IMR-90 (cell line): ENCODE measurements around the gene NEDD4L. TPM values are rescaled to one million over a fixed set of nuclear protein-coding genes. Genes with fewer than 3 reads are reported as not detected.

Experiments used
- ATAC-seq: fragments of 200-7000 bp; cut with Tn5 transposase; 2 replicates; pipeline ENCODE4 v1.9.1; 2020; ENCODE audit warnings: low read depth, mild to moderate bottlenecking, moderate library complexity
- BruUV-seq: library from RNA; stranded (reverse); fragments of 400-500 nt; replicated peaks from 2 replicates; lab custom pipeline; 2021; lab: Mats Ljungman, UMichigan
- CTCF ChIA-PET: fragments of 300-600 bp; formaldehyde crosslinking; extraction: SDS; loops from one replicate; lab custom pipeline; 2021; ENCODE audit warnings: antibody characterized with exemption; lab: Yijun Ruan, JAX
- POLR2A ChIA-PET: fragments of 300-600 bp; sonication (Branson Sonifier 250); formaldehyde crosslinking; loops from one replicate; lab custom pipeline; 2022; ENCODE audit warnings: antibody characterized with exemption; ENCODE audit not compliant: unreplicated experiment; lab: Charles Lee
- DNase-seq: peaks from one replicate; pipeline ENCODE4 v3.0.0; 2013
- H2AFZ ChIP-seq: replicated peaks from 2 replicates; pipeline ENCODE3; 2013; ENCODE audit warnings: low read length, mild to moderate bottlenecking; ENCODE audit not compliant: poor library complexity
- H2AK5ac ChIP-seq: 2 replicates; pipeline ENCODE4 v1.6.1; 2013; ENCODE audit warnings: low read depth, low read length, inconsistent platforms
- H2AK9ac ChIP-seq: replicated peaks from 2 replicates; pipeline ENCODE3; 2013; ENCODE audit warnings: mild to moderate bottlenecking, low read depth, low read length, moderate library complexity; ENCODE audit not compliant: poor library complexity
- H2BK120ac ChIP-seq: 2 replicates; pipeline ENCODE4 v1.6.1; 2013; ENCODE audit warnings: low read depth, low read length, inconsistent platforms
- H2BK15ac ChIP-seq: 3 replicates; pipeline ENCODE4 v1.6.1; 2013; ENCODE audit warnings: low read depth, low read length, inconsistent platforms
- H2BK20ac ChIP-seq: 2 replicates; pipeline ENCODE4 v1.6.1; 2013; ENCODE audit warnings: low read depth, mild to moderate bottlenecking, inconsistent platforms, low read length, moderate library complexity
- H2BK5ac ChIP-seq: 2 replicates; pipeline ENCODE4 v1.6.1; 2013; ENCODE audit warnings: mild to moderate bottlenecking, low read depth, low read length, inconsistent platforms; ENCODE audit not compliant: poor library complexity, severe bottlenecking
- H3K14ac ChIP-seq: replicated peaks from 2 replicates; pipeline ENCODE4 v1.6.1; 2013; ENCODE audit warnings: low read depth, low read length, inconsistent platforms
- H3K18ac ChIP-seq: 2 replicates; pipeline ENCODE4 v1.6.1; 2013; ENCODE audit warnings: low read depth, low read length, control low read depth
- H3K23ac ChIP-seq: 2 replicates; pipeline ENCODE4 v1.6.1; 2013; ENCODE audit warnings: low read depth, low read length, inconsistent platforms
- H3K27ac ChIP-seq: 2 replicates; pipeline ENCODE4 v1.5.1; 2013; ENCODE audit warnings: mild to moderate bottlenecking, control low read depth, low read length; ENCODE audit not compliant: insufficient read depth
- H3K27me3 ChIP-seq: 2 replicates; pipeline ENCODE4 v1.6.1; 2013; ENCODE audit warnings: low read length; ENCODE audit not compliant: control insufficient read depth, insufficient read depth
- H3K36me3 ChIP-seq: 2 replicates; pipeline ENCODE4 v1.6.1; 2013; ENCODE audit warnings: low read length, mixed read lengths; ENCODE audit not compliant: control insufficient read depth, insufficient read depth
- H3K4ac ChIP-seq: 2 replicates; pipeline ENCODE4 v1.6.1; 2013; ENCODE audit warnings: low read depth, low read length, inconsistent platforms
- H3K4me1 ChIP-seq: 2 replicates; pipeline ENCODE4 v1.6.1; 2013; ENCODE audit warnings: low read length, mixed read lengths; ENCODE audit not compliant: control insufficient read depth, insufficient read depth
- H3K4me2 ChIP-seq: 2 replicates; pipeline ENCODE4 v1.6.1; 2013; ENCODE audit warnings: low read depth, mild to moderate bottlenecking, control low read depth, low read length, moderate library complexity
- H3K4me3 ChIP-seq: 2 replicates; pipeline ENCODE4 v1.5.1; 2013; ENCODE audit warnings: low read depth, mild to moderate bottlenecking, control low read depth, low read length, moderate library complexity; ENCODE audit not compliant: insufficient read depth
- H3K56ac ChIP-seq: 2 replicates; pipeline ENCODE4 v1.6.1; 2013; ENCODE audit warnings: low read length, inconsistent platforms; ENCODE audit not compliant: insufficient read depth; ENCODE audit errors: extremely low read depth
- H3K79me1 ChIP-seq, 2 experiments: 2 replicates each; pipeline ENCODE4 v1.6.1; 2013; ENCODE audit warnings: low read length in 2 of 2, inconsistent platforms in 1 of 2, low read depth in 1 of 2
- H3K9ac ChIP-seq: 2 replicates; pipeline ENCODE4 v1.6.1; 2013; ENCODE audit warnings: low read depth, low read length, control low read depth
- H3K9me1 ChIP-seq: 2 replicates; pipeline ENCODE4 v1.6.1; 2013; ENCODE audit warnings: low read length, inconsistent platforms; ENCODE audit not compliant: insufficient read depth
- H3K9me3 ChIP-seq: 2 replicates; pipeline ENCODE4 v1.6.1; 2013; ENCODE audit warnings: low read length; ENCODE audit not compliant: control insufficient read depth, insufficient read depth
- H4K20me1 ChIP-seq: 2 replicates; pipeline ENCODE4 v1.6.1; 2013; ENCODE audit warnings: low read length, inconsistent platforms; ENCODE audit not compliant: insufficient read depth
- H4K5ac ChIP-seq: 2 replicates; pipeline ENCODE4 v1.6.1; 2013; ENCODE audit warnings: mild to moderate bottlenecking, low read depth, low read length, control low read depth
- H4K8ac ChIP-seq, 2 experiments: 2 replicates each; pipeline ENCODE4 v1.6.1; 2013; ENCODE audit warnings: low read depth in 2 of 2, low read length in 2 of 2, control low read depth in 1 of 2, inconsistent platforms in 1 of 2
- H4K91ac ChIP-seq: 2 replicates; pipeline ENCODE4 v1.6.1; 2013; ENCODE audit warnings: low read depth, low read length, inconsistent platforms; ENCODE audit not compliant: insufficient read depth
- CHD1 ChIP-seq: IDR thresholded peaks from 2 replicates; pipeline ENCODE4 v1.6.1; 2012; ENCODE audit warnings: low read depth, low read length, improper control_type of control experiment
- FOS ChIP-seq: fragments of 150-350 bp; IDR thresholded peaks from 2 replicates; pipeline ENCODE4 v1.6.1; 2016; ENCODE audit warnings: low read depth, low read length
- WGBS, 2 experiments: methylation state at CpG; one replicate each; pipeline versions ENCODE4 v1.1.5 to v1.1.7; 2013; ENCODE audit warnings: missing lambda C conversion rate in 2 of 2; ENCODE audit not compliant: insufficient read length in 1 of 2; ENCODE audit errors: extremely low coverage in 2 of 2; 5-methylcytosine and 5-hydroxymethylcytosine counted together
- dilution Hi-C: fragments of 300-500 bp; cut with HindIII; formaldehyde crosslinking; loops from one replicate; pipeline ENCODE4 v1.14.3; 2018; ENCODE audit warnings: low sequenced_read_pairs; ENCODE audit not compliant: unreplicated experiment
- in situ Hi-C: fragments of 300-500 bp; cut with MboI; formaldehyde crosslinking; loops from 3 replicates; pipeline ENCODE4 v1.14.3; 2019; ENCODE audit warnings: low sequenced_read_pairs, inconsistent platforms, mixed read lengths
- intact Hi-C: fragments of 100-400 bp; cut with micrococcal nuclease; formaldehyde crosslinking; loops from 2 replicates; pipeline ENCODE4 v1.10.0; 2022
- polyA plus RNA-seq, 3 experiments: library from polyadenylated mRNA; depleted of rRNA; stranded (reverse); fragments of >200 nt; gene quantifications; 2 replicates each; pipeline ENCODE4 v1.2.3, GENCODE V29; 2012; ENCODE audit warnings: low replicate concordance in 1 of 3
- total RNA-seq: library from RNA; depleted of rRNA; stranded (reverse); fragments of >200 nt; gene quantifications from 2 replicates; pipeline ENCODE4 v1.2.3, GENCODE V29; 2012
- TF ChIP-seq, protein P1 (sequence below): fragments of 150-350 bp; IDR thresholded peaks from 2 replicates; pipeline ENCODE4 v1.6.1; 2017; ENCODE audit warnings: mild to moderate bottlenecking, antibody characterized with exemption, low read length, low read depth

The NEDD4L gene
- total and polyA plus RNA-seq, 2 of the 4 experiments (the other 2 are of a cell fraction), result 10.0 to 10.9 TPM

DNA sequence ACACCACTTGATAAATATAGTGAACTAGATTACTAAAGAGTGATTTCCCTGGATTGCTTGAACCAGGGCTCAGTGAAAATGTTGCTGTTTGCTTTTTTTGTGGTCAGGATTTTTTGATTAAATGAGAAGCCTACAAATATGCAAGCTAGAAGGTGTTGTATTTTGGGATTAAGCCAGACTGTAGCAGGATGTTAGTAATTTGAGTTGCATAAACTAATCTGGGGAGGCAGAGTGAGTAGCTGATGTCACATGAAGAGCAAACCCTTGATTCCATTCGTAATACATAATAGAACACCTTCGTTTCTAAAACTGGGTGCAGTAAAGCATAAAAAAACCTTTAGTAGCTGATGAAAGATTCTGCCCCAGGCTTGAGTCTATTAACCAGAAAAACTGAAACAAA, 32.0 kb downstream of the NEDD4L start:
- H2AFZ ChIP-seq, result no peak overlapping the region
- H3K27ac ChIP-seq, result no peak overlapping the region
- ATAC-seq, result peak; percentile 53
- no peaks in the 10 kb centered on the region for H3K79me1 ChIP-seq
- no peak overlapping the region for H2BK120ac ChIP-seq
- H3K36me3 ChIP-seq, result no peaks in the 10 kb centered on the region
- dilution Hi-C loops (no loop called here), in situ Hi-C loops (no loop called here), intact Hi-C loops (no loop called here)
- no peak overlapping the region for H2BK20ac ChIP-seq
- no peak overlapping the region for H3K23ac ChIP-seq
- no peak overlapping the region for H3K4ac ChIP-seq
- no TSS peak for BruUV-seq
- H3K9me1 ChIP-seq, result no peaks in the 10 kb centered on the region
- no peak overlapping the region for H2BK15ac ChIP-seq
- no peak overlapping the region for H4K8ac ChIP-seq
- TF ChIP-seq FOS, result no peak
- TF ChIP-seq, protein P1, sequence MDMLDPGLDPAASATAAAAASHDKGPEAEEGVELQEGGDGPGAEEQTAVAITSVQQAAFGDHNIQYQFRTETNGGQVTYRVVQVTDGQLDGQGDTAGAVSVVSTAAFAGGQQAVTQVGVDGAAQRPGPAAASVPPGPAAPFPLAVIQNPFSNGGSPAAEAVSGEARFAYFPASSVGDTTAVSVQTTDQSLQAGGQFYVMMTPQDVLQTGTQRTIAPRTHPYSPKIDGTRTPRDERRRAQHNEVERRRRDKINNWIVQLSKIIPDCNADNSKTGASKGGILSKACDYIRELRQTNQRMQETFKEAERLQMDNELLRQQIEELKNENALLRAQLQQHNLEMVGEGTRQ, result no peak
- no peak for TF ChIP-seq CHD1
- DNase-seq, result peak; percentile 68
- no peak overlapping the region for H3K56ac ChIP-seq
- peaks cover 2% of the 10 kb centered on the region for H3K4me1 ChIP-seq
- H3K27me3 ChIP-seq, result no peaks in the 10 kb centered on the region; the same call in 1 of the 2 replicates
- no peak overlapping the region for H2AK5ac ChIP-seq
- H4K5ac ChIP-seq, result no peak overlapping the region
- H3K9ac ChIP-seq, result no peak overlapping the region
- no peak overlapping the region for H4K91ac ChIP-seq
- H3K18ac ChIP-seq, result no peak overlapping the region
- no peak overlapping the region for H2AK9ac ChIP-seq
- ChIA-PET CTCF (interaction anchor here (1.0 kb wide), 1 partner anchor 33 kb away, joined by 3 read pairs; no protein-coding TSS in a partner anchor), POLR2A (no interaction called here)
- H3K4me2 ChIP-seq, result no peak overlapping the region
- H3K9me3 ChIP-seq, result no peaks in the 10 kb centered on the region
- no peak overlapping the region for H3K4me3 ChIP-seq
- no CpG with 5 or more reads among the region's 2 CpGs for WGBS, 2 experiments
- no peak overlapping the region for H2BK5ac ChIP-seq
- no peak overlapping the region for H3K14ac ChIP-seq
- no peaks in the 10 kb centered on the region for H4K20me1 ChIP-seq
